RWPE1 (cell line): ENCODE measurements around the gene TSPAN5.

Source experiments
- CTCF ChIA-PET: fragments of 350-600 bp; sonication (Branson Sonifier 250); formaldehyde crosslinking; extraction: SDS; loops from one replicate; lab custom pipeline; 2021; lab: Yijun Ruan, JAX
- POLR2A ChIA-PET: fragments of 400-600 bp; formaldehyde crosslinking; extraction: SDS; loops from one replicate; lab custom pipeline; 2020; ENCODE audit warnings: antibody characterized with exemption; ENCODE audit not compliant: low non-redundant PET; lab: Yijun Ruan, JAX
- DNase-seq: peaks from one replicate; pipeline ENCODE4 v3.0.0; 2012; ENCODE audit warnings: low spot score
- H3K27ac ChIP-seq: fragments of 450-650 bp; 2 replicates; pipeline ENCODE4 v1.5.1; 2017
- CTCF ChIP-seq: fragments of 450-650 bp; conservative IDR thresholded peaks from 2 replicates; pipeline ENCODE4 v1.5.1; 2017; ENCODE audit warnings: low read depth, mild to moderate bottlenecking

The TSPAN5 gene

GRCh38 chr4:98510757-98511517 lies 147.5 kb downstream of the TSPAN5 start:
- no peak for TF ChIP-seq CTCF
- no peak overlapping the region for H3K27ac ChIP-seq
- ChIA-PET CTCF (interaction anchor here (0.7 kb wide), 1 partner anchor 125 kb away, joined by 3 read pairs; no protein-coding TSS in a partner anchor), POLR2A (no interaction called here)
- DNase-seq, result peak; percentile 8

- no peak overlapping the region for H3K27ac ChIP-seq
- POLR2A ChIA-PET, result no interaction called here
- DNase-seq, result no peak
- CTCF ChIA-PET, result no interaction called here
- TF ChIP-seq CTCF, result no peak
Observed at GRCh38 chr4:98510340-98510739, 148.1 kb downstream of the TSPAN5 start.

GRCh38 chr4:98509721-98510120 lies 148.7 kb downstream of the TSPAN5 start:
- DNase-seq, result no peak
- no peak overlapping the region for H3K27ac ChIP-seq
- ChIA-PET CTCF (no interaction called here), POLR2A (no interaction called here)
- no peak for TF ChIP-seq CTCF

- no peak for DNase-seq
Observed at GRCh38 chr4:98508829-98509598, 149.4 kb downstream of the TSPAN5 start.

GRCh38 chr4:98508248-98508647 lies 150.2 kb downstream of the TSPAN5 start:
- TF ChIP-seq CTCF, result no peak
- ChIA-PET POLR2A (no interaction called here), CTCF (no interaction called here)
- no peak overlapping the region for H3K27ac ChIP-seq
- DNase-seq, result no peak

More at GRCh38 chr4:98508829-98509598, 149.4 kb downstream of the TSPAN5 start:
- ChIA-PET POLR2A (no interaction called here), CTCF (no interaction called here)
- no peak overlapping the region for H3K27ac ChIP-seq
- TF ChIP-seq CTCF, result no peak

GRCh38 chr4:98507299-98507698 lies 151.1 kb downstream of the TSPAN5 start:
- DNase-seq, result no peak
- H3K27ac ChIP-seq, result no peak overlapping the region
- ChIA-PET CTCF (interaction anchor here (0.7 to 1.1 kb wide), 2 partner anchors 12 to 17 kb away, joined by 3 to 5 read pairs; no protein-coding TSS in a partner anchor), POLR2A (no interaction called here)
- TF ChIP-seq CTCF, result no peak
